ENCODE results near the gene FAM171A1.

Gene FAM171A1

DNA sequence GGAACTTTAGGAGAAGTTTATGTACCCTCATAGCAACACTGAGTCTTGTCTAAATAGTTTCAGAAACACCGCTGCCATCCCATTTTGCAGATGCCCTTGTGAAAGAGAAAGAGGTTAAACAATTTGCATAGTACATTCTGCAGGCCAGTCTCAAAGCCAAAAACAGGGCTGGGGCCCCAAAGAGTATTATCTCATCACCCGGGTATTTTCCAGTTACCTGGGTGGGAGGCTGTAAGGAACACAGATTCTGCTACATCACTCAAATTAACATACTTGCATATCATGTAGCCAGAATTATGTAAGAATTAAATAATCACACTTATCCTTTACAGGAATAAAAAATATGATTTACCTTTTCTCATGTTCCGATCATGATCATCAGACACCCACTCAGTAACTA, 3.1 kb upstream of the FAM171A1 start:
- no peak for DNase-seq (ENCODE audit: low spot score)

DNA sequence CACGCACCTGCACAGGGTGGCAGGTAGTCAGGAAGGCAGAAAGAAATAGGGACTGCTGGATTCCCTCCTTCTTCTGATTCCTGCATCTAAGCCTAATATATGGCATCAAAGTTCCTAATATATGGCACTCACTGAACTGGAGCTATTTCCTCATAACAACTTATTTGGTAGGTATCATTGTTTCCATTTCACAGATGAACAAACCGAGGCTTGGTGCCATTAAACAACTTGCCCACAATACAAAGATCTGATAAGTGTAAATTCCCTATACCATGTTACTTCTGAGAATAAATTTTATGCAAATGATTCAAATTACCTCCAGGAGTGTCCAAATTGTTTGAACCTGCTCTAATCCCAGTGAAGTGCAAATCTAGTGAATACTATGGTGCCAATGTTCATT, 2.1 kb upstream of the FAM171A1 start:
- no peak for DNase-seq (ENCODE audit: low spot score)

DNA sequence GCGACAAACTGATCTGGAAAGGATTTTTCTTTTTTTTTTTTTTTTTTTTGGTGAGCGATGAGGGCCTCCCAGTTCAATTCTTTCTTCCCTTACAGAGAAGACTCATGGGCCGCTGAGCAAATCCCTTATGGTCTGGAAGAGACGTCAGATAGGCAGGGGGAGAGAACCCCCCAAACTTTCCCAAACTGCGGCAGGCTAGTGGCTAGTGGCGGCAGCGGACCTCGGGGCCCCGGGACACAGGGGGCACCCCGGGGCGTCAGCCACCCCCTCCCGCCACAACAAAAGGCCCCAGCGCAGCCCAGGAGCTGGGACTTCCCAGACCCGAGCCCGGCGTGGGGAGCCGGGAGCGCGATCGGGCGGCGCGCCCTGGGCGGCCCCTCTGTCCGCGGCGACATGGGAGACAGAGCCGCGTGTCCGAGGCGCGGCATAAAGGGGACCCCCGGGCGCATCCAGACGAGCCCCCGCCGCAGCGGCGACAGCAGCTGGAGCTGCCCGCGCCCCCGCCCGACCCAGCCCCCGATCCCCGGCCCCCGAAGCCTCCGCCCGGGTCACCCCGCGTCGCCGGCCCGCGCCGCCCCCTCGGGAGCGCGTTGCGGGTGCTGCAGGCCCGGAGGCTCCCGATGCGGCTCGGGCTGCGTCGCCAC, 755 bp downstream of the FAM171A1 start:
- DNase-seq (ENCODE audit: low spot score) = no peak

DNA sequence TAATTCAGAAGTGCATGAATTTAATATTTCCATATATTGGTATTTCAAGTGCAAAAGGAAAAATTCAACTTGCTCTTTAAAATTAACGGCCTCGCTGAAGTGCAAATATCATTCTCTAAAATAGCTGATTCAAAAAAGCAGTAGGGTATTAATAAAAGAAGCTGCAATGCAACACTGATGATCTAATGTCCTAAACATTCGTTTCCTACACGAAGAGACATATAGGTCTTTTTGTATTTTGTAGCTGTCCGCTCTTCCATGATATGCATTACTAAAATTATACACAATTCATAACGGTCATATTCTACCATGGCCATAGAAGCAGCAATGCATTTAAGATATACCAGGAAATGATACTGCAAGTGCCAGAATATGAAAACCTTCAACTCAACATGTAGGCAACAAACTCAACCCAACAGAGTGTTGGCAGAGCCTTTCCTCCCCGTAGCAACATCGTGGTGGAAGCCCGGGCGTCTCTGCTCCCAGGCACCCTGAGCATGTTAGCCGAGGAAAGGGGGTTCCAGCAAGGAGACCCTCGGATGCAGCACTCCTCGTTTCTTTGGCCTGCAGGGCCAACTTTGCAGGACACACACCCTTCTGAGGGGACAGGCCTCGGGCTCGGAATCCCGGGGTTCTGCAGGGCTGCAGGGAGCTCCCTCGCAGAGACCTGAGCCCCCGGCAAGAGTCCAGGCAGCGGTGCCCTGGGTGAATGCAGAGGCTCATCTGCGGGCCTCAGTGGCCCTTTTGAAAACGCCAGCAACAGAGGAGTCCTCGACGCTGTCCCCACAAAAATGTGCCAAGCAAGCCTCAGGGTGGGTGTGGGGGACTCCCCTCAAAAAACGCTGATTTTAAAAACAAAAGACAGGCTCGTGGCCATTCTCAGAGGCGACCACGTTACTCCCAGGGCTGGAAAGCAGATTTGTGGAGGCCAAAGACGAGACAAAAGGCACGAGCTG, 1.6 kb downstream of the FAM171A1 start:
- DNase-seq (ENCODE audit: low spot score) = no peak

DNA sequence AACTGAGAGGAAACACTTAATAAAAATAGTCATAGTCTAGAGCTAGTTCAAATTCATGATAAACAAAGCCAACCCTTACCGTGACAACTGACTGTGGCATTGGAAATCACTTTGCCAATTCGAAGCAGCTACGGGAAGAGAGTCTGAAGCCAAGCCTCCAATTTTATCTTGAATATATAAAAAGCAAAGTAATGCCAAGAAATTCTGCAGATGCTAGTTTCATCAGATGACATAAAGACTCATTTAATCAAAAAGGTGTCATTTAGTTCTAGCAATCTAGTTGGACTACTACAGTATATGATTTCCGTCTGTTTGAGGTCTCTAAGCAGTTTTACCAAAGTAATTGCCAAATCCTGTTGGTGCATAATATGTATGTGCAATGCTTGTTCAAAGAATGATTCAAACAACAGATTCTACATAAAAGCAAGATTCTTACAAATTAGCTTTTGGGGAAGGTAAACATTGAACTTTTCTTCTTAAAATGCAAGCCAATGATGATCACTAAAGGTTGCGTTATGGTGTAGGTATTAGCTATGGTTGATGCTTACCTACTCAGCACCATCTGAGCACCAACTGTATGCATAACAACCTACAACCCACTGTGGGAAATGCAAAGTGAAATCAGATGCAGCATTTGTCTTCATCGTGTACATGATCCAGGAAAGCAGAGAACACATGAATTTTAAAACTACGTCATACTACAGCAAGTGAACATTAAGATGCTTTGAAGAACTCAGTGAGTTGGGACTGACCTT, 2.8 kb downstream of the FAM171A1 start:
- no peak for DNase-seq (ENCODE audit: low spot score)

DNA sequence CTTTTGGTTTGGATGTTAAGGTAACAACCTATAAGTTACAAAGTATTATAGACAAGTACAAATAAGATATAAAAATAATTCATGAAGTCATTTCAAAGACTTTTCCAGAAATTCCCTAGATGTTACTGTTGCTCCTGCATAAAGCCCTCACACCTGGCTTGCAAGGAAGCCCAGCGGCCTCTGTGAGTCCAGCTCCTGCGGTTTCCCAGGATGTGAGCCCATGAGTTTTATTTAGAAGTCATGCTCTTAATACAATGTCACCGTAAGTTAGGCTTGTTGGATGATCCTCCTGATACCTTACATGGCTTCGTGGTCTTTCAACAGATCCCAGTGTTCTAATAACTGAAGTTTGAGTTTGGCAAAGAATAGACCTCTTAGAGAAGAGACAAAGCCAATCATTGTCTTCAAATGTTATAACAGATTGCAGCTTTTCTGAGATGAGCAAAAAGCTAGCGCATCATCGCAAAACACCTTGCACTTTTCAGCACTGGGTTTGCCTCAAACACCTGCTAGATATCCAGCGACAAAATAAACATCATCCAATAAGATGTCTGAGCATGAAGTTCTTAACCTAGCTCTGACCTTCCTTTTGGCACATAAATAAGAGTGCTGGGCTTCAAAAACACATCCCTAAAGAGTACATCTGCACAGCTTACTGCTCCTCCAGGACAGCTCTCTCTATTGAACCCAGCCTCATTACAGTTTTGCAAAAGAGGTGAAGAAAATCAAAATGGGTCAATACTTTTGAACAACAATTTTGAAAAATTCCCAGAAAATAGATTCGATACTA, 3.6 kb downstream of the FAM171A1 start:
- DNase-seq (ENCODE audit: low spot score) = no peak

DNA sequence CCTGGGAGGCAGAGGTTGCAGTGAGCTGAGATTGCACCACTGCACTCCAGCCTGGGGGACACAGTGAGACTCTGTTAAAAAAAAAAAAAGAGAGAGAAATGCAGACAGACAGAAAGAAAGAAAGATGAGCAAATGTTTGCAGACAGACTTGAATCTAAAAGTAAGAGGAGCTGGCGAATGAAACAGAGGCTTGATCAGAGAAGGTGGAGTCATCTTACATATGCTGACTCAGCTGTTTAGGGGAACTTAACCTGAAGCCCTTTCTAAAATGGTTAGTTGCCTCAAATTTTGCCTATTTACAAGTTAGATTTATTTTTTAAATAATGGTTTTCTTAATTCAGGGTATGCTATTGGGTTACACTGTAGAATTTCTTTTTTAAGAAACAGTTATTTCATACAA, 5.4 kb downstream of the FAM171A1 start:
- DNase-seq (ENCODE audit: low spot score) = no peak

DNA sequence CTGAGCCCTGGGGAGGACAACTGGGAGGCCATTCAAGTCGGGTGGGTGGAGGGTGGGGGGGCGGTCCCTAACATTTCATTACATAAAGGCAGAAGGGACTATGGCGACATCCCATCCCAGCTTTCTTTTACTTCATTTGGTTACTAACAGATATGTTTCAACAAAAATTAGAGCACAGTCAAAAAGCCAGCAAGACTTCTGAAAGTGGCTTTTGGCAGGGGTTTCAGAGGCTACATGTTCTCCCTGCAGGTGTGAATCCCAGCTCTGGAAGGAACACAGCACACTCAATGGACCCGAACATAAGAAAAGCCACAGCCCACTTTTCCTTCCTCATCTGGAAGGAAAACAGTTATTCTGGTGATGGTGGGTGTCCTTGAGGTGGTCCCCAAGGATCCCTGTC, 7.1 kb downstream of the FAM171A1 start:
- no peak for DNase-seq (ENCODE audit: low spot score)

DNA sequence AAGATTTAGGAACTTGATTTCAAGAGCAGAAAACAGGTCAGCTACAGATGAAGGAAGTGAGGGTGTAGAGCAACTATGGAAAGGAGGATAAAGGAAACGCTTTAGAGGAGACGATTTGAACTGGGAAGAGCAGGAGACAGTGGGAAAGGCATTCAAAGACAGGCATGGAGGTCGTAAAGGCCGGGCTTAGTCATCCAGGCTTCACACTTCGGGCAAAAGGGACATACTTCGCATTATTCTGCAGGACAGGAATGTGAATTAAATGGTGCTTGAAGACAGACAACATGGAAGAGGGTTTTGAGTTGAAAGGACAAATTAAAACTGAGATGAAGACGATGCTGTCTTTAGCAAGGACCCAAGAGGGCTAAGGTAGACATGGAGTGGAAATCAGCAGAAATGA, 8.1 kb downstream of the FAM171A1 start:
- DNase-seq (ENCODE audit: low spot score) = no peak

DNA sequence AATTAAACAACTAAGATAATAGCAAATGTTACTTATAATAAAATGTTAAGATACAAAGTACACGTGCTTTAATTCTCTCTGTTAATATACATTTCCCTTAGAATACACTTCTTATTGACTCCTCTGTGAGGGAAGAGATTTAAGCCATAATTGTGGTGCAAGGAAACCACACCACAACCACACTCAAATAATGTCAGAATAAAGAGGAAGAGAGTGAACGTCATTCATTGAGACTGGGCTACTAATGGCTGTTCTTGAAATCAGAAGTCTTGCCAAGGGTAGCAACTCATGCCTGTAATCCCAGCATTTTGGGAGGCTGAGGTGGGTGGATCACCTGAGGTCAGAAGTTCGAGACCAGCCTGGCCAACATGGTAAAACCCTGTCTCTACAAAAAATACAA, 10.0 kb downstream of the FAM171A1 start:
- DNase-seq (ENCODE audit: low spot score) = no peak

DNA sequence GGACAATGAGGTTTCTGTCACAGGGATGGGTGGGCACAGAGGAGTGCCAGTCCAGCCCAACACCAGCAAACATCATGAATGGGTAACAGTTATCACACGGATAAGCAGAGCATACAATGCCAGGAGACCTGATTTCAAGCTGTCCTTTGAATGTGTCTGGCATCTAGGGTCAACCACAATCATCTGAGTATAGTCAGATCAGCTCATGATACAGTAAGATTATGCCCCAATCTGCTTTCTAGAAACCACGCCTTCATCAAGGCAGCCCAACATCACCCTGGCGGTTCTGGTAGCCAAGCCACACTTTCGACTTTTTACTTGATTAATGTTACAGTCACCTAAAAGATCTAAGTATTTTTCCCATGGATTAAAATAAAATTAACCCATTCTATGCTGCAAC, 10.5 kb downstream of the FAM171A1 start:
- DNase-seq (ENCODE audit: low spot score) = no peak

DNA sequence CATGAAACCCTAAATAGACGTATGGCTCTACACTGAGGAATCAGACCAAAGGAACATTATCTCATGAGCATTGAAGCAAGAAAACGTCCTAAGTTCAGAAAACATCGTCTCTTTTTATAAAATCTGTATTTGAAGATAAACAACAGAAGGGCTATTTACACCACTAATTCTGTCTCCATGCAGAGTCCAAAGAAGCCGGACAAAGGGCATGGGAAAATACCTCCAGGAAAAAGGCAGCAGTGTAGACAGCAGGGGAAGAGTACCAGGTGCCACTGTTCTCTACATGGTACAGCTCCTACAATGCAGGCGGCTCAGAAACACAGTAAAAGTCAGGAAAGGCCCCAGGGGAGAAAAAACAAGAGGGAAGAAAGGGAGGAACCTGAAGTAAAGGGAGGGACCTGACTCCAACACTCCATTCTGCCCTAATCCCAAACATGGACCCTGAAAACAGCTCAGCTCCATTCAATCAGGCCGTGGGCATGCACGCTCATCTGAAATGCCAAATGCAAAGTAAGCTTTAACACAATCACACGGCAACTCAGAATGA, 17.5 kb downstream of the FAM171A1 start:
- DNase-seq (ENCODE audit: low spot score) = no peak

DNA sequence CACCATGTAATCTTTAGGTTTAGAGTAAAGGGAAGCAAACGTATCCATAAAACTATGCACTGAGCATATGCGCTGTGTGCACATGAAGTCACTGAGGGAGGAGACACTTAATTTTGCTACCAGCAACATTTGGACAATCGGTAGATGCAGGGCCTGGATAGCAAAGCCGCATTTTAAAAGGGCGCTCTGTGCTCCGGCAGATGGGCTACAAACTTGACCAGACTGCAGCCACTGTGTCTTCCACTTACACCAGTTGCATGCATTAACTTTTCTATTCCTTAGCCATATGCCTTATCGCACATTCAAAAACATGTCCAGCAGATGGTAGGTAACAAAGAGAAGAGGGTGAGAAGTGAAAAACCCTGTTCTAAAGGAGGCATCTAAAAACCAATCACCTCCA, 18.3 kb downstream of the FAM171A1 start:
- no peak for DNase-seq (ENCODE audit: low spot score)

DNA sequence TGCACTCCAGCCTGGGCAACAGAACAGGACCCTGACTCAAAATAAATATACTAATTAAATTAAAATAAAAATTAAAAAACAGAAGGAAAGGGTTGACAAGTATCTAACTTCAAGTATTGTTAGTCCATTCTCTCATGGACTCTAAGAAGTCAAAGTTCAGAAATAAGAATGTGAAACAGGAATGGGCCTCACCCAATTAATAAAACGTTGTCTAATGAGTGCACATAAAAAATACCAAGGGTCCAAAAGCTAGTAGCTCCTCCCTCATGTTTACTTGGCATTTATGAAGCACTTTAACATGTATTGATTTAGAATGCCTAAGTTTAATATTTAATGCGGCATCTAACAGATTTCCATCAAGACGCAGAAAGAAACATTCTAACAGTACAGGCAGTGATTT, 18.9 kb downstream of the FAM171A1 start:
- no peak for DNase-seq (ENCODE audit: low spot score)

DNA sequence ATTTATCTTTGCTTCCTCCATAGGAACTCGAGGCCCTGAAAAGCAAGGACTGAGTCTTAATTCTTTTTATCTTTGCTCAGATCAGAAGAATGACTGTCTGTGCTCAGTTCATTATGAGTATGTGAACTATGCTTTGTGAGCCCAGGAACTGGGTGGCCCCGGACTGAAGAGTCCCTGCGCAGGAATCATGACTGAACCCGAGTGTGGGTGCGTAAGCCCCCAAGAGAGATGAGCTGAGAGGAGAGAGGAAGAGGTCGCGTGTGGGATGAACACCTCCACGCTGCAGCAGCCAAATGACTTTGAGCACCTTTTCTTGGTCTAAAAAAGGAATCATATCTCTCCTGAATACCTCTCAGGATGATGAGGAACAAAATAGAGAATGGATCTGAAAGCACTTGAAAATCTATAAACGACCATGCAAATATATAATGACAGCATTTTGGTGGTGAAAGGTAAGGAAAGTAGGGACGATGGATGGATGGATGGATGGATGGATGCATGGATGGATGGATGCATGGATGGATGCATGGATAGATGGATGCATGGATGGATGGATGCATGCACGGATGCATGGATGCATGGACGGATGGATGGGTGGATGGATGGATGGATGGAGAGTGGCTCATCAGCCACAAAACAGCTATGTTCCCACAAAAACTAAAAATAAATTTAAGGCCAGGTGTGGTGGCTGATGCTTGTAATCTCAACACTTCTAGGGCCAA, 19.8 kb downstream of the FAM171A1 start:
- no peak for DNase-seq (ENCODE audit: low spot score)

DNA sequence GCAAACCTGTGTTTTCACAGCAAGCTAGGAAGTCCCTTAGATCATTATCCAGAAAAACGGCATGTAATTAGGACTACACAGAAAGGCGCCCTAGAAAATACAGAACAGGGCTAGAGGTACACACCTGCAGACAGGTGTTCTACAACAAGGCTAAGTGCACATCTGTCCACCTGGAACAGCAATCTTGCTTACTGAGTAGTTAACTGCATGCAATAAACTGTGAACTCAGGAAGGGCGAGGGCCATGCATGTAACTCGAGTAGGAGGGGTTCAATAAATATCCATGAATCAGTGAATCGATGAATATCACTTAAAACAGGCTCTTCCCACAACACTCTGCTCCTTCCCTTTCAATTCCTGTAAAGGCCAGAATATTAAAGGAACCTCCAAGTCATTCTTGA, 22.0 kb downstream of the FAM171A1 start:
- DNase-seq (ENCODE audit: low spot score) = no peak

DNA sequence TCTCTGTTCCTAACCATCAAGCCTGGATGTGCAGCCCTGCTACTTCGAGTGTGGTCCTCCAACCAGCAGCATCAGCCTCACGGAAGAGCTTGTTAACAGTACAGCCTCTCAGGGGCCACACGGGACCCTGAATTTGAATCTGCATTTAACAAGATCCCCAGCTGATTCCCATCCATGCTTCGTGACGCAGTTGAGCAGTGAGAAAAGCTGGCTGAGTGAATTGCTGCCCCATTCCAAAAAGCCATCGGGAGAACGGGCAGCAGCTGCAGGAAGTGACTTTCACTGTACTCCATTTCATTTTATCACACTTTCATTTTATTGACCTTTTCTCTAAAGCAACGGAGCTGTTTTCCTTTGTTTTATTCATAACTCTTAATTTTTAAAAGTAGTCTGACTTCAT, 22.5 kb downstream of the FAM171A1 start:
- DNase-seq (ENCODE audit: low spot score) = no peak

DNA sequence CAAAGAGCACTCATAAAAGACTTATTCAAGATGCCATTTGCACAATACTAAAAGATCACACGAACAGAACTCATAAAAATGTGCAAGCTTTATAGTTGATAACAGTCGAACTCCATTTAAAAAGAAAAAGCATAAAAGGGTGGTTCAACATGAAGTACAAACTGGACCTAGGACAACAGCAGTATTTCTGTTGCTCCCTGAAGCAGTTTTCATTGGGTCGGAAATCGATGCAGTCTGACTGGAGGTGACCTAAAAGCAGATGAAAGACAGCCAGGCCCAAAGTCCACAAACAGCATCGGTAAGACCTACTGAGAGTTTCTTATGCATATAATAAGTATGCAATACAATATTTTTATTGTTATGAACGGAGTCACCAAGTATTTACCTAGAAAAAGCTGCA, 23.9 kb downstream of the FAM171A1 start:
- no peak for DNase-seq (ENCODE audit: low spot score)

DNA sequence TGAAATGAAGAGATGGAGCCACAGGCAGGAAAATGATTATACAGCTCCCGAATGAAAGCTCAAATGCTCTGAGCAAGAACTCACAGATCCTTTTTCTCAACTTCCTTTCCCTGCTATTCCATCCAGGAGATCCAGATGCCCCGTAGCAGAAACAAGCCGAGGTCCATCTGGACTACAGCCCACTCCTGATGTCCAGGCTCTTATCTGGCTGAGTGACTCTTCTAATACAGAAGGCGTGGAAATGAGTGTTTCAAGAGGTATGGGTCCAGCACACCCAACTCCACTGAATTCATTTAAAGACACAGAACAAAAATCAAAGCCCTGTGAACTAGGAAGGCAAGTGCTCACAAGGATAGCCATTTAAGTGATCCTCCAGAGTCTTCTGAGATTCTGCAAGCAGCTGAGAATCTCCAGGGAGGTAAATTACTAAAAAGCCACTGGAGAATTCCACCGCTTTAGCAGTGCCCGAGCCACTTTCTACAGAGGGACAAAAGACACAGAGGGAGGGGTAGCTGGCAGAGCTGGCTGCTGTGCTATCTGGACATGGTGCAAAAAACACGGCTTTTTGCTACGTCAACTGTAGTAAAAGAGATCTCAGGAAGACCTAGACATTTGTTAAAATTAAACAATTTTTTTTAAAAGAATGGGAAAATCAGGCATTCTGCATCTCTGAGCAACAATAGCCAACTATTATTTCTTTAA, 24.5 kb downstream of the FAM171A1 start:
- no peak for DNase-seq (ENCODE audit: low spot score)

DNA sequence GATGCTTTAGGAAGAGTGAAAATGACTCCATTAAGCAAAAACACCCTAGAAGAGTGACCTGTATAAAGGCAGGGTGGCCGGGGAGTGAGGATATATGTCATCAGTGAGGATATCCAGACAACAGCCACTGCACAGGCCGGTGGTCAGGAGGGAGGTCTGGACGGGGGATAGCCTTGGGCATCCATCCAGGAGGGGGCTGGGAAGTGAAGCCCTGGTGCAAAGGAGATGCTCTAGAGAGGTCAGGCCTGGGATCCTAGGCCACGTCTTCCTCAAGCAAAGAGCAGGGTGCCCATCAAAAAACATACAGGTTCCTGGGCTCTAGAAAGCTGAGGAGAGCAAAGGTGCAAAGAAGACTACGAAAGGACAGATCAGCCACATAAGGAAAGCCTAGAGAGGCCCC, 25.6 kb downstream of the FAM171A1 start:
- DNase-seq (ENCODE audit: low spot score) = no peak
